Vagina (tissue), 2 donors: ENCODE data around the gene CHEK1.

Experiments used
- CTCF ChIP-seq, 3 experiments: fragments of 450-650 bp in 2 of 3; fragments of 200-600 bp in 1 of 3; sonication (generic) in 1 of 3; IDR thresholded peaks; one replicate each; pipeline ENCODE4 v1.5.1; 2017 to 2019; ENCODE audit warnings: antibody characterized with exemption in 3 of 3, mild to moderate bottlenecking in 2 of 3, moderate library complexity in 2 of 3
- POLR2A ChIP-seq, 2 donors: fragments of 450-650 bp; IDR thresholded peaks; one replicate each; pipeline ENCODE4 v1.6.1; 2017; ENCODE audit warnings: antibody characterized with exemption in 2 of 2, mild to moderate bottlenecking in 2 of 2, moderate library complexity in 2 of 2

- TF ChIP-seq POLR2A (IDR thresholded peaks at IDR 0.05) (no peak), CTCF (IDR thresholded peaks at IDR 0.05) (no peak)
These were observed 21.8 kb upstream of the CHEK1 start for GRCh38 chr11:125603207-125603606.
